ENCODE data around the gene MAD1L1.
A peak's percentile ranks its signal among the peaks of the same experiment; 100 is the strongest.

Gene MAD1L1

GRCh38 chr7:1968397-1969111 lies 264.2 kb downstream of the MAD1L1 start:
- peaks cover 13% of the 10 kb centered on the region for H3K36me3 Mint-ChIP-seq
- H3K9me3 Mint-ChIP-seq: no peaks in the 10 kb centered on the region
- DNase-seq: no peak
- no peak overlapping the region for H3K27ac Mint-ChIP-seq
- CTCF ChIA-PET: no interaction called here
- H3K4me3 Mint-ChIP-seq: no peak overlapping the region
- peaks cover 28% of the 10 kb centered on the region for H3K4me1 Mint-ChIP-seq
- no peaks in the 10 kb centered on the region for H3K27me3 Mint-ChIP-seq

- Mint-ChIP-seq H3K36me3 (peaks cover 13% of the 10 kb centered on the region), H3K4me3 (no peak overlapping the region), H3K27me3 (no peaks in the 10 kb centered on the region), H3K9me3 (peaks cover 4% of the 10 kb centered on the region), H3K27ac (no peak overlapping the region), H3K4me1 (peaks cover 28% of the 10 kb centered on the region)
- DNase-seq: no peak
- CTCF ChIA-PET: no interaction called here
Observed at GRCh38 chr7:1967512-1968396, 265.0 kb downstream of the MAD1L1 start.

- DNase-seq: no peak
- no peaks in the 10 kb centered on the region for H3K27me3 Mint-ChIP-seq
- H3K27ac Mint-ChIP-seq: peak overlapping the region; percentile 45
Observed at GRCh38 chr7:1966631-1967200, 266.0 kb downstream of the MAD1L1 start.

GRCh38 chr7:1965579-1966294 lies 267.0 kb downstream of the MAD1L1 start:
- CTCF ChIA-PET: no interaction called here
- Mint-ChIP-seq H3K4me3 (no peak overlapping the region), H3K36me3 (peaks cover 24% of the 10 kb centered on the region), H3K9me3 (peaks cover 23% of the 10 kb centered on the region), H3K4me1 (peaks cover 31% of the 10 kb centered on the region), H3K27me3 (no peaks in the 10 kb centered on the region), H3K27ac (no peak overlapping the region)
- no peak for DNase-seq

More at GRCh38 chr7:1966631-1967200, 266.0 kb downstream of the MAD1L1 start:
- Mint-ChIP-seq H3K9me3 (peaks cover 13% of the 10 kb centered on the region), H3K36me3 (peaks cover 20% of the 10 kb centered on the region), H3K4me1 (peaks cover 31% of the 10 kb centered on the region), H3K4me3 (no peak overlapping the region)
- CTCF ChIA-PET: no interaction called here

- H3K4me3 Mint-ChIP-seq: no peak overlapping the region
- peaks cover 31% of the 10 kb centered on the region for H3K4me1 Mint-ChIP-seq
- CTCF ChIA-PET: no interaction called here
- H3K27ac Mint-ChIP-seq: no peak overlapping the region
- DNase-seq: no peak
- peaks cover 29% of the 10 kb centered on the region for H3K9me3 Mint-ChIP-seq
- H3K27me3 Mint-ChIP-seq: no peaks in the 10 kb centered on the region
- peaks cover 24% of the 10 kb centered on the region for H3K36me3 Mint-ChIP-seq
Observed at GRCh38 chr7:1964913-1965578, 267.7 kb downstream of the MAD1L1 start.

GRCh38 chr7:1964211-1964912 lies 268.4 kb downstream of the MAD1L1 start:
- Mint-ChIP-seq H3K4me1 (peaks cover 24% of the 10 kb centered on the region), H3K36me3 (peaks cover 29% of the 10 kb centered on the region), H3K27ac (no peak overlapping the region), H3K27me3 (peaks cover 3% of the 10 kb centered on the region), H3K4me3 (no peak overlapping the region), H3K9me3 (peaks cover 34% of the 10 kb centered on the region)
- no peak for DNase-seq
- CTCF ChIA-PET: no interaction called here

- Mint-ChIP-seq H3K36me3 (peaks cover 30% of the 10 kb centered on the region), H3K4me1 (peaks cover 19% of the 10 kb centered on the region), H3K4me3 (no peak overlapping the region), H3K27me3 (peaks cover 5% of the 10 kb centered on the region), H3K27ac (no peak overlapping the region), H3K9me3 (peaks cover 39% of the 10 kb centered on the region)
- DNase-seq: no peak
- CTCF ChIA-PET: no interaction called here
Observed at GRCh38 chr7:1963575-1963974, 269.2 kb downstream of the MAD1L1 start.

GRCh38 chr7:1961701-1962276 lies 271.0 kb downstream of the MAD1L1 start:
- Mint-ChIP-seq H3K9me3 (peaks cover 43% of the 10 kb centered on the region), H3K27me3 (peaks cover 5% of the 10 kb centered on the region), H3K27ac (peak overlapping the region; percentile 83), H3K4me1 (peaks cover 5% of the 10 kb centered on the region), H3K4me3 (no peak overlapping the region), H3K36me3 (peaks cover 39% of the 10 kb centered on the region)
- DNase-seq: peak; percentile 52
- CTCF ChIA-PET: no interaction called here

GRCh38 chr7:1959305-1959704 lies 273.4 kb downstream of the MAD1L1 start:
- DNase-seq: no peak
- CTCF ChIA-PET: no interaction called here
- Mint-ChIP-seq H3K9me3 (peaks cover 43% of the 10 kb centered on the region), H3K36me3 (peaks cover 38% of the 10 kb centered on the region), H3K4me1 (peaks cover 3% of the 10 kb centered on the region), H3K27ac (no peak overlapping the region), H3K27me3 (peaks cover 5% of the 10 kb centered on the region), H3K4me3 (no peak overlapping the region)

GRCh38 chr7:1957471-1958225 lies 275.1 kb downstream of the MAD1L1 start:
- Mint-ChIP-seq H3K27ac (no peak overlapping the region), H3K27me3 (peaks cover 5% of the 10 kb centered on the region), H3K4me1 (peaks cover 3% of the 10 kb centered on the region), H3K36me3 (peaks cover 36% of the 10 kb centered on the region), H3K4me3 (no peak overlapping the region), H3K9me3 (peaks cover 38% of the 10 kb centered on the region)
- DNase-seq: no peak
- CTCF ChIA-PET: no interaction called here

GRCh38 chr7:1956611-1957470 lies 275.9 kb downstream of the MAD1L1 start:
- peaks cover 31% of the 10 kb centered on the region for H3K9me3 Mint-ChIP-seq
- peaks cover 30% of the 10 kb centered on the region for H3K36me3 Mint-ChIP-seq
- CTCF ChIA-PET: no interaction called here
- no peak overlapping the region for H3K27ac Mint-ChIP-seq
- DNase-seq: no peak
- H3K4me1 Mint-ChIP-seq: peaks cover 2% of the 10 kb centered on the region
- peaks cover 5% of the 10 kb centered on the region for H3K27me3 Mint-ChIP-seq
- H3K4me3 Mint-ChIP-seq: no peak overlapping the region

- CTCF ChIA-PET: no interaction called here
Observed at GRCh38 chr7:1956141-1956540, 276.6 kb downstream of the MAD1L1 start.

More at GRCh38 chr7:1956141-1956540, 276.6 kb downstream of the MAD1L1 start:
- no peak for DNase-seq
- Mint-ChIP-seq H3K4me3 (no peak overlapping the region), H3K4me1 (peaks cover 9% of the 10 kb centered on the region), H3K27ac (no peak overlapping the region), H3K27me3 (peaks cover 5% of the 10 kb centered on the region), H3K9me3 (peaks cover 24% of the 10 kb centered on the region), H3K36me3 (peaks cover 25% of the 10 kb centered on the region)
